Thyroid gland (tissue), 4 donors: Measurements from ENCODE around the gene PARD3.

Source experiments
- CTCF ChIP-seq, 6 experiments: fragments of 200-600 bp in 3 of 6; fragments of 450-650 bp in 3 of 6; sonication (generic) in 3 of 6; IDR thresholded peaks; one replicate each; pipeline ENCODE4 v1.5.1; 2016 to 2019; ENCODE audit warnings: antibody characterized with exemption in 6 of 6, mild to moderate bottlenecking in 2 of 6, inconsistent platforms in 1 of 6, moderate library complexity in 1 of 6
- POLR2A ChIP-seq, 2 donors: fragments of 450-650 bp; IDR thresholded peaks; one replicate each; pipeline ENCODE4 v1.6.1; 2017; ENCODE audit warnings: antibody characterized with exemption in 2 of 2, mild to moderate bottlenecking in 2 of 2, moderate library complexity in 1 of 2

- TF ChIP-seq POLR2A (IDR thresholded peaks at IDR 0.05) = no peak
- no peak for TF ChIP-seq CTCF (IDR thresholded peaks at IDR 0.05)
Measured at GRCh38 chr10:34719328-34719727, 95.8 kb downstream of the PARD3 start.
